ENCODE data around the gene DNAH8. TPM values are rescaled to one million over a fixed set of nuclear protein-coding genes. Genes with fewer than 3 reads are reported as not detected.

Gene DNAH8
- polyA plus RNA-seq, 3 donors = not detected

- intact Hi-C loops (cut with micrococcal nuclease) = no loop called here
- Mint-ChIP-seq H3K27me3 (ENCODE audit: low read depth in 3 of 3) (peaks cover 2 to 7% (median 3%) of the 10 kb centered on the region in 3 donors), H3K9me3 (peaks cover 0 to 7% (median 3%) of the 10 kb centered on the region in 7 donors), H3K27ac (no peak overlapping the region), H3K4me1 (no peaks in the 10 kb centered on the region), H3K36me3 (no peaks in the 10 kb centered on the region), H3K4me3 (no peak overlapping the region)
- Histone ChIP-seq H3K4me3 (replicated peaks in 1 of 3; ENCODE audit: low read depth in 2 of 3, low read length in 3 of 3) (no peak overlapping the region), H3K4me1 (ENCODE audit: control insufficient read depth in 1 of 2, insufficient read depth in 2 of 2, low read length in 2 of 2) (no peaks in the 10 kb centered on the region), H3K9me3 (replicated peaks in 1 of 2; ENCODE audit: control insufficient read depth in 1 of 2, insufficient read depth in 1 of 2, low read length in 2 of 2) (no peaks in the 10 kb centered on the region), H3K27me3 (ENCODE audit: control insufficient read depth in 2 of 2, insufficient read depth in 2 of 2, low read length in 2 of 2) (no peaks in the 10 kb centered on the region), H4K20me1 (ENCODE audit: insufficient read depth, low read length) (no peaks in the 10 kb centered on the region), H3K36me3 (replicated peaks in 1 of 2; ENCODE audit: control insufficient read depth in 1 of 2, insufficient read depth in 2 of 2, low read length in 2 of 2) (no peaks in the 10 kb centered on the region), H3K79me2 (ENCODE audit: insufficient read depth, low read length) (no peaks in the 10 kb centered on the region), H3K4me2 (replicated peaks; ENCODE audit: extremely low read depth, low read length, poor library complexity, severe bottlenecking) (no peak overlapping the region), H3K27ac (ENCODE audit: low read depth in 1 of 2, low read length in 2 of 2) (no peak overlapping the region), H3K9ac (ENCODE audit: insufficient read depth, low read length, poor library complexity, severe bottlenecking) (no peak overlapping the region), H2AFZ (ENCODE audit: insufficient read depth, low read depth, low read length, poor library complexity, severe bottlenecking) (no peak overlapping the region)
- TF ChIP-seq CTCF (IDR thresholded peaks at IDR 0.05) = no peak
- no peak for DNase-seq
- 64% methylated on average over 1 of the region's 2 CpGs for WGBS (ENCODE audit: insufficient coverage)
Observed at GRCh38 chr6:38827024-38827423, 111.9 kb downstream of the DNAH8 start.

GRCh38 chr6:38831865-38832264 lies 116.8 kb downstream of the DNAH8 start:
- H3K27me3 Mint-ChIP-seq (ENCODE audit: low read depth in 3 of 3) = peaks cover 3 to 9% (median 6%) of the 10 kb centered on the region in 3 donors
- Histone ChIP-seq H3K4me2 (replicated peaks; ENCODE audit: extremely low read depth, low read length, poor library complexity, severe bottlenecking) (no peak overlapping the region), H3K4me3 (replicated peaks in 1 of 3; ENCODE audit: low read depth in 2 of 3, low read length in 3 of 3) (no peak overlapping the region), H3K36me3 (replicated peaks in 1 of 2; ENCODE audit: control insufficient read depth in 1 of 2, insufficient read depth in 2 of 2, low read length in 2 of 2) (no peaks in the 10 kb centered on the region), H3K79me2 (ENCODE audit: insufficient read depth, low read length) (no peaks in the 10 kb centered on the region), H2AFZ (ENCODE audit: insufficient read depth, low read depth, low read length, poor library complexity, severe bottlenecking) (no peak overlapping the region), H3K9ac (ENCODE audit: insufficient read depth, low read length, poor library complexity, severe bottlenecking) (no peak overlapping the region), H3K4me1 (ENCODE audit: control insufficient read depth in 1 of 2, insufficient read depth in 2 of 2, low read length in 2 of 2) (no peaks in the 10 kb centered on the region), H3K9me3 (replicated peaks in 1 of 2; ENCODE audit: control insufficient read depth in 1 of 2, insufficient read depth in 1 of 2, low read length in 2 of 2) (no peaks in the 10 kb centered on the region), H3K27ac (ENCODE audit: low read depth in 1 of 2, low read length in 2 of 2) (no peak overlapping the region), H3K27me3 (ENCODE audit: control insufficient read depth in 2 of 2, insufficient read depth in 2 of 2, low read length in 2 of 2) (no peaks in the 10 kb centered on the region), H4K20me1 (ENCODE audit: insufficient read depth, low read length) (no peaks in the 10 kb centered on the region)
- no peak for TF ChIP-seq CTCF (IDR thresholded peaks at IDR 0.05)
- no peaks in the 10 kb centered on the region for H3K36me3 Mint-ChIP-seq
- no peak for DNase-seq
- intact Hi-C loops (cut with micrococcal nuclease) = no loop called here
- no peak overlapping the region for H3K4me3 Mint-ChIP-seq
- H3K27ac Mint-ChIP-seq = no peak overlapping the region
- peaks cover 0 to 7% (median 2%) of the 10 kb centered on the region in 7 donors for H3K9me3 Mint-ChIP-seq
- H3K4me1 Mint-ChIP-seq = no peaks in the 10 kb centered on the region

All from CD14-positive monocyte (primary cell).